Measurements from ENCODE around the gene SEMA3F.

The SEMA3F gene

DNA sequence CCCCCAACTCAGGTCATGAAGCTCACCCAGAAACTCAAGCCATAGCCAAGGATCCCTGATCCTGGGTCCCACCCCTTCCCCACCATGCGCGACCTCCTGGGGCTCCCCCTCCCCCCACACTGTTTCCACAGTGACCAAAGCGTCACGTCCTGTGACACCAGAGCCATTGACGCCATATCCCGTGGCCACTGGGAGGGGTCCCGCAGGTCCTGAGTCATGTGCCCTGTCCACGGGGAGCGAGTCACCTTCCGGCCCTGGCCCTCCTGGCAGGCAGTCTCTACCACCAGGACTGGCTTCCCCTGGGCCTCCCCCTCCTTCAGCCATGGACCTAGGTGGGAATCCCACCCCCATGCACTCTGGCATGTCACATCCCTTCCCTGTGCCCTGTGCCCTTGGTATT, 15.6 kb downstream of the SEMA3F start:
- DNase-seq (ENCODE audit: low read depth) = no peak

DNA sequence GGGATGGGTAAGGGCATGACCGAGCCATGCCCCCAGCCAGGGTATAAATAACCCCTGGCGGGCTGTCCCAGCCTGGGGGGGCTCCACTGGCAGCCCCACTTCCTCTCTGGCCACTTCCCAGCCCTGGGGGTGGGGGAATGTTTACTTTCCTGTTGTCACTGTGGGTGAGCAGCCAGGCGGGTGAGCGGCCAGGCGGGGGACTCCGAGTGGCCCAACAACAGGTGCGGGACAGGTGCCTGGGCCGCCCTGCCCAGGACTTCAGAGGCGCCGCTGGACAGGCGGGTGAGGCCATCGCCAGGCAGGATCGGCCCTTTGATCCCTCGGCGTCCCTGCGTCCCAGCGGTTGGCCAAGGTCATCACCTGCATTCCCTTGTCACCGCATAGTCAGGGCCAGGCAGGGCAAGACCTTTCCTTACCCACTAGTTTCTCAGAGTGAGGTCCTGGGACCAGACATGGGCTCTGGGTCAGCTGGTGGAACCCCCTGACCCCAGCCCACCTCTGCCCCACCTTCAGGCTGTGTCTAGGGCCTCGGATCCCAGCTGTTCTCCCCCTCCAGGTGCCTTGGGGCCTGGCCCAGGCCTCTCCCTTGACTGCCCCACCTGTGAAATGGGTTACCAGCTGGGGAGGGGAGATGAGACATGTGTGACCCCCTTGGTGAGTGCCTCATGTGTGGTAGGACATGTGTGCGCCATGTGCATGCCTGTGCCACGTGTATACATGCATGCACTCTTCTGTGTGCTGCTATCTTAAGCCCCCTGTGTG, 16.6 kb downstream of the SEMA3F start:
- DNase-seq (ENCODE audit: low read depth) = no peak

DNA sequence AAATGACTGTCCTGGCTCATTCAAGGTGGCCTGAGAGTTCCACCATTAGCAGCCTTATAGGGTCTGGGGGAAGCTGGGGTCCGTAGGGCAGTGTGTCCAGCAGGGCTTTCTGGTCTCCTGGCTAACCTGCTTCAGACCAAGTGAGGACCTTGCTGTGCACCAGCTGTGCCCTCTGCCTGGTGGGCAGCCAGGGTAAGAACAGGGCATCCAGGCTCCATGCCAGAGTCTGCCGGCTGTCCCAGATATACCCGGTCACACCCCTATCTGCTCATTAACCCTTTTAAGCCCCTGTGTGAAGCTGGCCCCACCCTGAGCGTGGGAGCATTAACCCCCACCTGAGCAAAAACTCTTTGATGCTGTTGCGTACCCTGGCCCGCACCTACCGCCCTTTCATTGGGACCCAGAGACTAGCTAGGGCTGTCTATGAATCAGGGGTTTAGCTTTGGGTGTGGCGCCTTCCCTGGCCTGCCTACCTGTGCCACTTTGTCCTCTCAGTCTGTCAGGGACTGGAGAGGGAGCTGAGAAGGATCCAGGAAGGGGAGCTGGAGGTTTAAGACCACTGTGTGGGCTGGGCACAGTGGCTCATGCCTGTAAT, 17.6 kb downstream of the SEMA3F start:
- no peak for DNase-seq (ENCODE audit: low read depth)

DNA sequence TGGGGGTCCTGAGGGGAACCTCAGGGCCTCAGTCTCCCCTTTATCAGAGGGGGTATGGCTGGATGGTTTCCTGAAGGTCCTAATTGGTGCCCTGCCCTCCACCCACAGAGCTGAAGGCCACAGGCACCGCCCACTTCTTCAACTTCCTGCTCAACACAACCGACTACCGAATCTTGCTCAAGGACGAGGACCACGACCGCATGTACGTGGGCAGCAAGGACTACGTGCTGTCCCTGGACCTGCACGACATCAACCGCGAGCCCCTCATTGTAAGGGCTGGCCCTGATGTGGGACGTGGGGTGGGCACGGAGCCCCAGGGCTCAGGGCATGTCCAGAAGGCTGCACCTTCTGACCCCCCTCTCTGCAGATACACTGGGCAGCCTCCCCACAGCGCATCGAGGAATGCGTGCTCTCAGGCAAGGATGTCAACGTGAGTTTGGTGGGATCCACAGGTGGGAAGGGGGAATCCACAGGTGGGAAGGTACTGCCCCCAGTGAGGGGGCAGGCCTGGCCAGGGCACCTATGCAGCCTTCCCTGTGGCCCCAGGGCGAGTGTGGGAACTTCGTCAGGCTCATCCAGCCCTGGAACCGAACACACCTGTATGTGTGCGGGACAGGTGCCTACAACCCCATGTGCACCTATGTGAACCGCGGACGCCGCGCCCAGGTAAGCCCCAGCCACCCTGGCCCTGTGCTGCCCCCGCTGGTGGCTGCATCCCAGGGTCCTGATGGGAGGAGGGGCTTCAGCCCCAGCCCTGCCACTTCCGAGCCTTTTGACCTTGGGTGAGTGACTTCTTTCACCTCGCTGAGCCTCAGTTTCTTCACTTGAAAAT, 18.8 kb downstream of the SEMA3F start:
- DNase-seq (ENCODE audit: low read depth) = no peak

DNA sequence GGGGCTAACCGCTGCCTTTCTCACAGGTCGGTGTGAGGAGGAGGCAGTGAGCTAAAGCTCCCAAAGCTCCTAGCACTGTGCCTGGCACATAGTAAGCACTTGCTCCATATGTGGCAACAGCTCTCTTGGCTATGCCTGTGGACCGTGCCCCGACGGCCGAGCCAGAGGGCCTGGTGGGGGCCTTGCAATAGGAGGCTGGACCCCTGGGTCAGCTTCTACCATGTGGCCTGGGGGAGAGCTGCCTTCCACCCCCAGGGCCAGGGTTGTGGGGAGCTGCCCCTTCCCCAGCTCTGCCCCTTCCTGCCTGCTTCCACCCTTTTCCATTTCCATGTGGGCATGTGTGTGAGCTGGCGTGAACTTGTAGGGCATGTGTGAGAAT, 19.4 kb downstream of the SEMA3F start:
- DNase-seq (ENCODE audit: low read depth) = no peak

DNA sequence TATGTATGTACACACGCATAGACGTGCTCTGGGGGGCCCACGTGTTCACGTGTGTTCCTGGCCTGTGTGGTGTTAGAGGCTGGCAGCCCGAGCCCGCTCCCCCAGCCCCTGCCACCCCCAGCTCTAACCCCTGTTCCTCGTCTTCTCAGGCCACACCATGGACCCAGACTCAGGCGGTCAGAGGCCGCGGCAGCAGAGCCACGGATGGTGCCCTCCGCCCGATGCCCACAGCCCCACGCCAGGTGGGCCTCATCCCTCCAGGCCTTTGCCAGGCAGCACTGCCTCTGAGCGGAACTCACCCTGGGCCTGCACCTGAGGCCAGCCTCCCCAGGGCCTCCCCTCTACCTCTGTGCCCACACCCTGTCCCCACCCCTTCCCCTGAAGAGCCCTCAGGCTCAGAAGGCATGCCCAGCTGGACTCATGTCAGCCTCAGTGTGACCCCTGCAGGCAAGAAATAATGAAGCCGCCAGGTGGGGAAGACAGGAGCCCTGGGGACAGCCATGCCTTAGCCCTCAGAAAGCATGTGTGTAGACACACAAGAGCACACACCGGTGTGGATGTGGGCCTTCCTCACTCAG, 19.9 kb downstream of the SEMA3F start:
- no peak for DNase-seq (ENCODE audit: low read depth)

DNA sequence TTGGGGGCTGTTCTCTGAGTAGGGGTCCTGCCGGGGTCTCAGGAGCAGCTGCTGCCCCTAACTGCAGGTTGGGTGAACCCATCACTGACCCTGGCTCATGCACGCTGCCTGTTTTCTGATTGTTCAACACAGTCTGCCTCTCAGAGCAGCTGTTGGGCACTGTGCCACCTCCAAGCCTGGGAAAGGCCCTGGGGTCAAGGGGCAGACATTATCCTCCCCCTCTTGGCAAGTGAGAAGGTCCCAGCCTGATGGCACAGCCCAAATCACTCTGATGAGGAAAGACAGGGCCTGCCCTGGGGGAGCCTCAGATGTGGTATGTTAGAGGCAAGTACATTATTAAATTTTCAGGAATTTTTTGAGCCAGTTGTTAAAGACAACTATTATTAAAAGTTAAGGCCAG, 22.2 kb downstream of the SEMA3F start:
- DNase-seq (ENCODE audit: low read depth) = no peak

DNA sequence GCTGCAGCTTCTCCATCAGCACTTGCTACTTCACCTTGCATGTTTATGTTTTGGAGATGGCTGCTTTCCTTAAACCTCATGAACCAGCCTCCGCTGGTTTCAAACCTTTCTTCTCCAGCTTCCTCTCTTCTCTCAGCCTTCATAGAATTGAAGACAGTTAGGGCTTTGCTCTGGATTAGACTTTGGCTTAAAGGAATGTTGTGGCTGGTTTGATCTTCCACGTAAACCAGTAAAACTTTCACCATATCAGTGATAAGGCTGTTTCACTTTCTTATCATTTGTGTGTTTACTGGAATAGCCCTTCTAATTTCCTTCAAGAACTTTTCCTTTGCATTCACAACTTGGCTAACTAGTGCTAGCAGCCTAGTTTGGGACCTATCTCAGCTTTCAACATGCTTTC, 24.6 kb downstream of the SEMA3F start:
- DNase-seq (ENCODE audit: low read depth) = no peak

DNA sequence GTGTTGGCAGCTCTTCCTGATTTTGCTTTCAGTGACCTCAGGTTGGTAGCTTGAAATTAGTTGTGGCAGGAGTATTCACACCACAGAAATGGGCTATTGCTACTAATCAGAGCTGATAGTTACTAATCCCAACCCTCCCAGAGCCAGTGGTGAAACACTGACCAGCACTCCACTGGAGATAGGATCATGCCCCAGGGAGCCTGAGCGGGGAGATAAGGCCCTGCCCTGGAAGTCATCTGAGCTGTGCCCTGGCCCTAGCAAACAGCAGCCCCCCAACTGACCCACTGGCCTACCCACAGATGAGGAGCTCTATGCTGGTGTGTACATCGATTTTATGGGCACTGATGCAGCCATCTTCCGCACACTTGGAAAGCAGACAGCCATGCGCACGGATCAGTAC, 26.9 kb downstream of the SEMA3F start:
- no peak for DNase-seq (ENCODE audit: low read depth)

DNA sequence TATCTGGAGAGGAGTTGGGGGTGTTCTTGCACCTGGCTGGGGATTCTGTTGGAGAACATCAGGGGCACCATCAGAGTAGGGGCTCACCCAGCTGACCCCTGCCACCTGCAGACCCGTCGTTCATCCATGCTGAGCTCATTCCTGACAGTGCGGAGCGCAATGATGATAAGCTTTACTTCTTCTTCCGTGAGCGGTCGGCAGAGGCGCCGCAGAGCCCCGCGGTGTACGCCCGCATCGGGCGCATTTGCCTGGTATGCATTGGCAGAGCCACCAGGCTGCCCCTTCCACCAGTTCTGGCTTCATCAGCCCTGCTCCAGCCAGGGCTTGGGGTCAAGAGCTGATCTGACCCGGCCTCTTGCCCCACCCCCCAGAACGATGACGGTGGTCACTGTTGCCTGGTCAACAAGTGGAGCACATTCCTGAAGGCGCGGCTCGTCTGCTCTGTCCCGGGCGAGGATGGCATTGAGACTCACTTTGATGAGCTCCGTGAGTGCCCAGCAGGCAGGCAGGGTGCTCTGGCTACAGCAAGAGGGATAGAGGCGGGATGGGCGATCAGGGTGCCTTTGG, 27.5 kb downstream of the SEMA3F start:
- DNase-seq (ENCODE audit: low read depth) = no peak

DNA sequence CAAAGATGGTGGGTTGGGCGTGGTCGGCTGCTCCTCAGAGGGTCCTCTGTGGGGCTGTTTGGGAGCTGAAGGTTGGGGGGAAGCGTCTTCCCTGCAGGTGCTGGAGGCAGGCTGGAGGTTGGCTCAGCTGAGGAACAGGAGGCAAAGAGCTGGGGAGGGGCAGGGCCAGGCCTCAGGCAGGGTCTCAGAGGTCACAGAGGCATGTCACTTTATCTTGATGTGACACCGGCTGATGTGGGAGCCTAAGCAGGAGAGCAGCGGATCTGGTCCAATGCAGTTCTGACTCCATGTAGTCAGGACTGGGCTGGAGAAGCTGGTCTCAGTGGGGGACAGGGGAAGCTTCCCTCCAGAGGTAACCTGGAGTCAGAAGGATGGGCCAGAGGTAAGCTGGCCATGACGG, 28.6 kb downstream of the SEMA3F start:
- no peak for DNase-seq (ENCODE audit: low read depth)

DNA sequence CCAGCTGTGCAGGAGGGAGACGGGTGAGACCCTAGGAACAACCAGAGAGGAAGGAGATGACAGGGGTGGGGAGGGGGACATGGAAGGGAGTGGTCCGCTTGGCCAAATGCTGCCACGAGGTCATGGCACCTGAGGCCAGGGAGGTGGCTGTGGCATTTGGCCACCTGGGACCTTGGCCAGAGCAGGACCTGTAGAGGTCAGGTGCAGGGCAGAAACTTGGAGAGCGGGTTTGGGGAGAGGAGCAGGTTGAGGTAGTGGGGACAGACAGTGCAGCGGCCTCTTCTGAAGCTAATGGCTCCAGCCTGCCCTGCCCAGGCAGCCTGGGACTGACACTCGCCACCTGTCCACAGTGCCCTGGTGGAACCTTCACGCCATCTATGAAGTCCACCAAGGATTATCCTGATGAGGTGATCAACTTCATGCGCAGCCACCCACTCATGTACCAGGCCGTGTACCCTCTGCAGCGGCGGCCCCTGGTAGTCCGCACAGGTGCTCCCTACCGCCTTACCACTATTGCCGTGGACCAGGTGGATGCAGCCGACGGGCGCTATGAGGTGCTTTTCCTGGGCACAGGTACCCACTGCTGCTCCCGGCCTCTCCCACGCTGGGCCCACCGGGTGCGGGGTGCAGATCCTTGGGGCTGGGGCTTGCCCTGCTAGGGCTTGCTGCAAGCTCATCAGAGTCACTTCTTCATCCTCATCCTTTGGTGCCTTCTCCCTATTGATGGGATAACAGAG, 29.3 kb downstream of the SEMA3F start:
- DNase-seq (ENCODE audit: low read depth) = no peak

DNA sequence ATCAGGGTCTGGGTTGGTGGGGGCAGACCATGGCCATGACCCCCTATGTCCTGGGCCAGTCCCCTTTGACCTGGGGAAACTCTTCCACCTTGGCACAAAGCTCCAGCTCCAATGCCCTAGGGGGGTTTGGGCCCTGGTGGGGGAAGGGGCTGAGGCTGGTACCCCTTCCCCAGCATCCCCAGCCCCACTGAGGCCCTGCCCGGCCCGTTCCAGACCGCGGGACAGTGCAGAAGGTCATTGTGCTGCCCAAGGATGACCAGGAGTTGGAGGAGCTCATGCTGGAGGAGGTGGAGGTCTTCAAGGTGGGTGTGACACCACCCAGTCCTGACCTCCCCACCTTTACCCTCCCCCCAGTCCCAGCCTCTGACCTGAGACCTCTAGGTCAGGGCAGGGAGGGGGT, 30.1 kb downstream of the SEMA3F start:
- no peak for DNase-seq (ENCODE audit: low read depth)

DNA sequence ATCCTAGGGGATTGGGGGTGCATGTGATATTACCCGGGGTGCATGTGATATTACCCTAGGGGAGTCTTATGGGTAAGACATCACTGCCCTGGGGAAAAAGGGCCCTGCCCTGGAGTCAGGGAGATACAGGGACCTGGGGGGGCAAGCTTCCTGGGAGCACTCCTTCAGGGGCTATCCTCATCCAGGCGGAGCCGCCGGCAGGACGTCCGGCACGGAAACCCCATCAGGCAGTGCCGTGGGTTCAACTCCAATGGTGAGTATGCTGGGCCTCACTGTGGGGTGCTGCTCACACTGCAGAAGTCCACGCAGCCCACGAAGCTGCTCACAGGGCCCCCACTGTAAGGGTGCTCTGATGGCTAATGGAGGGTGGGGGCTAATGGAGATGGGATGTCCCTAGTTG, 31.0 kb downstream of the SEMA3F start:
- no peak for DNase-seq (ENCODE audit: low read depth)

DNA sequence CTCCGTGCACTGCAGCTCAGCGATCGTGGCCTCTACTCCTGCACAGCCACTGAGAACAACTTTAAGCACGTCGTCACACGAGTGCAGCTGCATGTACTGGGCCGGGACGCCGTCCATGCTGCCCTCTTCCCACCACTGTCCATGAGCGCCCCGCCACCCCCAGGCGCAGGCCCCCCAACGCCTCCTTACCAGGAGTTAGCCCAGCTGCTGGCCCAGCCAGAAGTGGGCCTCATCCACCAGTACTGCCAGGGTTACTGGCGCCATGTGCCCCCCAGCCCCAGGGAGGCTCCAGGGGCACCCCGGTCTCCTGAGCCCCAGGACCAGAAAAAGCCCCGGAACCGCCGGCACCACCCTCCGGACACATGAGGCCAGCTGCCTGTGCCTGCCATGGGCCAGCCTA, 32.6 kb downstream of the SEMA3F start:
- no peak for DNase-seq (ENCODE audit: low read depth)

DNA sequence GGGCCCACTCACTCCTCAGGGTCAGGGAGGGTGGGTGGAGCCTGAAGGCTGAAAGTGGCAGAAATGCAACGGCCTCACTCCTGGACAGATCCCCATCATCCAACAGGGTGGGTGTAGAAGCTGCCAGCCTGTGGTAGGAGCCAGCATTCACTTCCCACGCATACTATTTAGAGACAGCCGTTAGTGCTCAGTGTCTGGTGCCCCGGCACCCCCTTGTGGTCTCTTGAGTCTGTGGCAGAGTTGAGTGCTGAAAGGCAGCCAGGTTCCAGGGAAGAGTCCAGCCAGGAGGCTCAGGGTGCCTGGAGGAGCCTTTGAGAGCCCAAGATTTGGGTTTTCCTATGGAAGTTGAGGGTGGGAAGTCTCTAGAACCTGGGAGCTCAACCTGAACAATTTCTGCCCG, 34.1 kb downstream of the SEMA3F start:
- no peak for DNase-seq (ENCODE audit: low read depth)

DNA sequence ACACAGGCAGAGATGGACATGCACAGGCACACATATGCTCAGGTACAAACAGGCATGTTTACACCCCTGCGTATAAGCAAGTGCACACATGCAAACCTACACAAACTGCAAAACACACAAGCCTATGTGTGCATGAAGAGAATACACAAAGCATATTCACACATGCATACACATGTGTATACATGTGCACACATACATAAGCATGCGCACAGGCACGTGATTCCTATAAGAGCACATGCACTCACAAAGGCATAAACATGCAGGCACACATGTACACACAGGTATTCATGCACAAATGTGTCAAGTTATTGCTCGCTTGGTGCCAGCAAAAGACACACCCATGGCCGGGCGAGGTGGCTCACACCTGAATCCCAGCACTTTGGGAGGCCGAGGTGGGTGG, 34.9 kb downstream of the SEMA3F start:
- no peak for DNase-seq (ENCODE audit: low read depth)

DNA sequence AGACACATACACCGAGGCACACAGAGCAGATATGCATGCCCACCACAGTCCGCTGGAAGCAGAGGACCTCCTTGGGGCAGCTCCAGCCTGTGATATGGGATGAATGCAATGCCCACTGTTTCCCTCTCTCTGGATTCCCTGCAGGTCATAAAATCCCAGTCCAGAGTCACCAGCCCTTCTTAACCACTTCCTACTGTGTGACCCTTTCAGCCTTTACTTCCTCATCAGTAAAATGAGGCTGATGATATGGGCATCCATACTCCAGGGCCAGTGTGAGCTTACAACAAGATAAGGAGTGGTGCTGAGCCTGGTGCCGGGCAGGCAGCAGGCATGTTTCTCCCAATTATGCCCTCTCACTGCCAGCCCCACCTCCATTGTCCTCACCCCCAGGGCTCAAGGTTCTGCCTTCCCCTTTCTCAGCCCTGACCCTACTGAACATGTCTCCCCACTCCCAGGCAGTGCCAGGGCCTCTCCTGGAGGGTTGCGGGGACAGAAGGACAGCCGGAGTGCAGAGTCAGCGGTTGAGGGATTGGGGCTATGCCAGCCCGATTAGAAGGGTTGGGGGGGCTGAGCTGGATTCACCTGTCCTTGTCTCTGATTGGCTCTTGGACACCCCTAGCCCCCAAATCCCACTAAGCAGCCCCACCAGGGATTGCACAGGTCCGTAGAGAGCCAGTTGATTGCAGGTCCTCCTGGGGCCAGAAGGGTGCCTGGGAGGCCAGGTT, 36.0 kb downstream of the SEMA3F start, which contains the start of gene GNAT1:
Gene GNAT1, plus strand, starts transcription at position 675 of the 725 bp plus-strand sequence. CDS start 116 bp downstream, outside the sequence.
- no peak for DNase-seq (ENCODE audit: low read depth)

DNA sequence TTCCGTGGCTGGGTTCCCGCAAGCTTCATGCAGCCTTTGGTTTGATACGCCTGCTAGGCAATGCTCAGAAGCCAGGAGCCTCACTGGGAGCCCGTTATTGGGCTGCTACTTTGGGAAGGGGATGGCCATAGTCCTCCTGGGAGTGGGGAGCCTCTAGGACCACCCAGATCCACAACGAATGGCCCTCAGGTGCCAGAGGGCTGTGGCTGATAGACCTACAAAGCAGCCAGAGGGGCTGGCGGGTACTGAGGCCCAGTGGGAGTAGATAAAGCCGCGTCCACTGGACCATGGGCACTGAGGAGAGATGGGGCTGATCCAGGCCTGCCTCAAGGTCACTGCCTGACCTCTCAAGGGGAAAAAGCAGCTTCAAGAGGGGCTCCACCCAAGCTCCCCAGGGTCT, 37.0 kb downstream of the SEMA3F start:
- DNase-seq (ENCODE audit: low read depth) = no peak

DNA sequence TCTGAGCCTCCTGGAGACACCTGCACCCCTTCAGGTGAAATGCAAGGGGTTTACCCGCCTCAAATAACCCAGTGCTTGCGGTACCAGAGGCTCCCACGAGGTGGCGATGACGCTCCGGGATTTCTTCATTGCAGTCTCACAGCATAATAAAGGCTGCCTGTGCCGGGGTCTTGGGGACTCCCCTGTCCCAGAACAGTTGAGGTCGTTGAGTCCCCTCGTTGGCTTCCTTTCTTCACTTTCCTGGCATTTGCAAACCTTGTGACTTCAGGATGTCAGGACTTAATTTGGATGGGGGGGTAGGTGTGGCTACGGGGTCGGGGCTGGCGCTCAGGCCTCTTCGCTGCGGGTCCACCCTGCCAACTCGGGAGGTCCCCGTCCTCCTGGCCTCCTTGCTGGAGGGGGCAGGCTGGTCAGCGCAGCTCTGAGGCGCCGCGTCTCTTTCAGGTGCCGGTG, 37.6 kb downstream of the SEMA3F start:
- peak; percentile 73 for DNase-seq (ENCODE audit: low read depth)

DNA sequence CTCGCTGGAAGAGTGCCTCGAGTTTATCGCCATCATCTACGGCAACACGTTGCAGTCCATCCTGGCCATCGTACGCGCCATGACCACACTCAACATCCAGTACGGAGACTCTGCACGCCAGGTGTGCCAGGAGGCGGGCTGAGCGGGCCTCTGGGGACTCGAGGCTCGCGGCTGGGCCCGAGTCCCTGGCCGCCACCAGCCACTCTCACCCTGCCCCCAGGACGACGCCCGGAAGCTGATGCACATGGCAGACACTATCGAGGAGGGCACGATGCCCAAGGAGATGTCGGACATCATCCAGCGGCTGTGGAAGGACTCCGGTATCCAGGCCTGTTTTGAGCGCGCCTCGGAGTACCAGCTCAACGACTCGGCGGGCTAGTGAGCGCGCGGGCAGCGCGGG, 38.2 kb downstream of the SEMA3F start:
- no peak for DNase-seq (ENCODE audit: low read depth)

Measured in stimulated activated CD8-positive, alpha-beta memory T cell treated with anti-CD3 and anti-CD28 coated beads, Interleukin-15, amount 100 ng/mL, for 24 hours (primary cell).